Measurements from ENCODE around the gene EHD4.

Gene EHD4

DNA sequence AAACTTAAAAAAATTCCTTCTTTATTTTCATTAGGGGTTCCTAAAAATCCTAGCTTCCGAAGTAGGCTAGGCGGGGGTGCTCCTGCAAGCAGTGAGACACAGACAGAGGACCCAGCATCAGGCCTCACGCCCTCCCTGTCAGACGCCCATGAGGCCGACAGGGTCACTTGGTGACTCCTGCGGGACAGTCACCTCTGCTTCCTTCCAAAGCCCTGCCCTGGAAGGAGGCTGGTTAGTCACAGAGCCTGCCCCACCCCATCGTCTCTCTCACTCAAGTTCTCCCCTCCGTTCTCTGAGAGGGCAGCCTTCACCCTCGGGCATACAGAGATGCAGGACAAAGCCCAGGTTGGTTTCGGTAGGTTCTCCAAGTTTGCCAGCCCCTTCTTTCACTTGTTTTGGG lies 38.6 kb downstream of the EHD4 start:
- no peak for DNase-seq

DNA sequence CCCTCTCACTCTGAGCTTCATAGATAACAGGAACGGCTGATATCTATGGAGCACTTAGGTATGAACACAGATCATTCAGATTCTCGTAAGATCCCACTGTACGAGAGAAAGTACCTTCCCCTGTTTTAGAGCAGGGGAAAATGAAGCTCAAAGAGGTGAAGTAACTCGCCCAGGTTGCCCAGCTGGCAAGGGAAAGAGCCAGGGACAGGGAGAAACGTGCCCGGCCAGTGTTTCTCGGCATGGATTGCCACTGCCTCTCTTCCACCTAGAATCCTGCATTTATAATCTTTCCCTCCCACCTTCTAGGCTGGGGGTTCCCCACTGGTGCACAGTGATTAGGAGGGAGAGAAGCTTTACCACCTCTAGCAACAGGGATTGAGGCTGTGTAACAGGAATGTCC lies 39.0 kb downstream of the EHD4 start:
- DNase-seq: no peak

DNA sequence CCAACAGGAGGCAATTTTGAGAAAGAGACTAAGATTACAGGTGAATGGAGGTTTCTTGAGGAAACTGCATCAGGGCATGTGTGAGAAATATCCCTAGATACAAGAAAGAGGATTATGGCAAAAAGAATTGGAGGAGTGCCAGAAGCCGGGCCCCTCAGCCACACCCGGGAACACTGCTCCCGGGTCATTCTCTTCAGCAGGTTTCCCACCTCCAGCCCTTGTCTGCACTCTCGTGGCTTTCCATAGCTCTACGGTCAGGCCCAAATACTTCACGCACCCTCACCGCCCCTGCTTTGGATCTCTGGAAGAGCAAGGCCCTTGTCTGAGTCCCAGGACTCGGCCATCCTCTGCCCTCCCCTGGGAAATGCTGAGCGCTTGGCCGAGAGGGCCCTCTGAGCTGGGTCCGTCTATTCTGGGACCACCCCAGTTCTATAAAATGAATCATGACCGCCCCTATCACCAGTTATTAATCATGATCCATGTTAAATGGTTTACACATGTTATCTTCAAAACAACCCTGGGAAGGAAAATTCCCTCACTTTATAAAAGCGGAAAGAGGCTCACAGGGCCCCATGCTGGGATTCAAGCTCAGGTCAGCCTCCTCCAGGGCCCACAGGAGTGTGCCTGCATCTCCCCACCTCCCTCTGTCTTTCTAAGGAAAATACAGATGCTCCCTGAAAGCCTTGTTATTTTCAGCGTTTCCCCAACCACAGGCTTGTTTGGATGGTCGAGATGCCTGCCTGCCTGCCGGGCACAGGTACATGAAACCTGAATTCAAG lies 39.7 kb downstream of the EHD4 start:
- no peak for DNase-seq

GRCh38 chr15:41932101-41932500 lies 40.3 kb downstream of the EHD4 start:
- no peak for DNase-seq

DNA sequence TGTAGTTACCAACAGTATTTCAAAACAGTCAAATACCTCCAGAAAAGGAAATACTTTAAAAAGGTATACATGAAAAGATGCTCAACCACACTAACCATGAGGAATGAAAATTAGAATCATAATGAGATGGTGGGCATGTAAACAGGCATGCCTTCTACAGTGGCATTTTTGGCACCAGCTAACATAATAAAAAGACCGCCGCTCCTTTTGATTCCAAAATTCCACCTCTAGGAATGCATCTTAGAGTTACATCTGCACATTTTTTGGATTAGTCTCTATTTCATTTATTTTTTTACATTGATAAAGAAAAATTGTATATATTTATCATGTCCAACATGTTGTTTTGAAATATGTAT lies 41.5 kb downstream of the EHD4 start:
- DNase-seq: no peak

GRCh38 chr15:41930221-41930866 lies 42.0 kb downstream of the EHD4 start:
- peak; percentile 22 for DNase-seq

DNA sequence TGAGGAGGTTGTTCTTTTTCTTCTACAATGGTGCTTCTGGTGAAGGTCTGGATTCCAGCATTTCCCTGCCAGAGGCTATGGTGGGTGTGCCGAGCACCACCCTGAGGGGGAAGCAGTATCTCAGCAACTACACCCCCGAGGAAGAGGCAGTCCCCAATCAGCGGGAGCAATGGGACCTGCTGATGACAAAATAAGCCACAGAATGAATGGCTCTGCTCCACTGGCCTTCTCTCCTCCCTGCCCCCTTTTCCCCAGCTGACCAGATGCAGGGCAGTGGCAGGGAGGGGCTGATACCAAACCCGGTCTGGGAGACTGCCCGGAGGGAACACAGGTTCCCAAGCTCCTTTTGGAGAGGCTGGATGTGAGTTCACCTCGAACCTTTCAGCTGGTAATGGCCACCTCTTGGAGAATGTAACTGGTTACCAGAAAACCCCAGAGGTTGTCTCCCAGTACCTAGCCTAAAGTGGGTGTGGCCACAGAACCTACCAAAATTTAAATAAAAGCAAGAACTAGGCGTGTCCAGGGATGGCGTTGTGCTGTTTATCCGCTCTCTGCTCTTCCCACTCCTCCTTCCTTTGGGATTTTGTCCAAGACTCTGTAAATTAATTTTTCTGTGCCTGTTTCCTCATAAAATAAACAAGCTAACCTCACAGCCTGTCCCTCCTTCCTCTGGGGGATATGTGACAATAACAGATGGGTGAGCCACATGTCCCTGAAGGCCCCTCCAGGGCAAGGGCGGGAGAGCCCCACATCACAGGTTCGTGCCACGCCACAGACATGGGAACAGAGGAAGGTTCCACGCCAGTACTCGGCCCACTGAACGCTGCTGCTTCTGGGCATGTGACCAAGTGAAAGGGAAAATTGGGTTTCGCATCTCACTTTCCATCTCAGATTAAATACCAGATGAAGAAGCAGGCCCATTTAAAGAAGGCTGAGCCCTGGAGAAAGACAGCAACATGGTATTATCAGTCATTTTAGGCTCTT lies 43.4 kb downstream of the EHD4 start:
- DNase-seq: no peak

DNA sequence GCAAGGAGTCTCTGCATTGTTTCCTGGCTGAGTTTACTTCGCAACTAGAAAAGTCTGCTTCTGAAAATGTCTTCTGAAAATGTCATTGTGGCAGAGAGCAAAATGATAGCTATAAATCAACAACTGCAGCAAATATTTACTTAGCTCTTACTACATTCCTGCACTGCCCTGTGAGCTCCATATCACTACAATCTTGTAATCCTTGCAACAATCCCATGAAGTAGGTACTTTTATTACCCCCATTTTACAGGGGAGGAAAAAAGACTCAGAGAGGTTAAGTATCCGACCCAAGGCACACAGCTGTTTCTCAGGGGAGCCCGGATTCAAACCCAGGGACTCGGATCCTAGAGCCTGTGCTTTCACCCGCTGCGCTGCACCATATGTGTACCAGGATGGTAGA lies 44.3 kb downstream of the EHD4 start:
- DNase-seq: no peak

DNA sequence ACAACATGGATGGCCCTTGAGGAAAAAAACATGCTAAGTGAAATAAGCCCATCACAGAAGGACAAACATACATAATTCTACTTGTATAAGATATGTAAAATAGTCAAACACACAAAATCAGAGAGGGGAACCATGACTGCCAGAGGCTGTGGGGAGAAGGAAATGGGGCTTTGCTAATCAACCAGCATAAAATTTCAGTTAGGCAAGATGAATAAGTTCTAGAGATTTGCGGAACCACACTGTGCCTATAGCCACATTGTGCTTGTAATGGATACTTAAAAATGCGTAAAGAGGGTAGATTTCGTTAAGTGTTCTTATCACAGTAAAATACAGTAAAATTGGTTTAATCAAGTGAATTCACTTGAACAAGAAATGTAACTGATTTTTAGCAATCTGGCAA lies 44.8 kb downstream of the EHD4 start:
- DNase-seq: no peak

DNA sequence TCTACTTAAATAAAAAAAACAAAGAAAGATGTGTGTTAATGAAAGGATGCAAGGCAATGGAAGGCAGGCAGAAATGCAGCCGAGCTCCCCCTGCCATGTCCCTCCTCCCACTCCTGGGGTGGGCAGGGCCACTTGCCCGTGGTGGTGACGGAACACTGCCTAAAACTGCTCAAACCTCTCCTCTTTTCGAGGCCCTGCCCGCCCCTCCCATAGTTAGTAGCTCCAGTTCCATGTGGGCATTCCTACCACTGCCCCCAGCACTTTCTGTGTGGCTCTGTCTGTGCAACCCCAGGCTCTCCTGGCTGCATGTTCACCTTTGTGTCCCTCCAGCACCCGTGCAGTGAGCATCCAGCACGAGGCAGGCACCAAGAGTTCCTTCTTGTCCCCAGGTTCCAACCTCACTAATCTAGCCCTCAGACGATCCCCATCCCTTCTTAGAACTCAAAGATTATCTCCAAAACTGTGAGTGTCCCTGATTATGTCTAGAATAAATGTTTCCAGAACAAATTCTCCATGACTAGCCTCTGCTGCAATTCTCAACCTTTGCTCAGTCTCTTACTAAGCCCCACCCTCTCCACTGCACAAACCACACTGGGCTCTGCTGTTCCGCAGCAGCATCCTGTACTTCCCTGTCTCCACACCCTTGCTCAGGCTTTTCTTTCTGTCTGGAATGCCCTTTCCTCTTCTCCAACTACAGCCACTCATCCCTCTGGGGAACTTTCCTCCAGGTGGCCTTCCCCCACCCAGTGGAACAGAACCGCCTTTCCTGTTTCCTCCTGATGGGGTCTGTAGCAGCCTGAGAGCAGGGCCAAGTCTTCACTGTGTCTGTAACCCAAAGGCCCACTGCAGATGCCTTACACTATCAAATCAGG lies 45.9 kb downstream of the EHD4 start:
- DNase-seq: no peak

- no peak for DNase-seq
Measured at GRCh38 chr15:41925086-41925608, 47.2 kb downstream of the EHD4 start.

- DNase-seq: no peak
Measured at GRCh38 chr15:41923401-41923997, 48.9 kb downstream of the EHD4 start.

DNA sequence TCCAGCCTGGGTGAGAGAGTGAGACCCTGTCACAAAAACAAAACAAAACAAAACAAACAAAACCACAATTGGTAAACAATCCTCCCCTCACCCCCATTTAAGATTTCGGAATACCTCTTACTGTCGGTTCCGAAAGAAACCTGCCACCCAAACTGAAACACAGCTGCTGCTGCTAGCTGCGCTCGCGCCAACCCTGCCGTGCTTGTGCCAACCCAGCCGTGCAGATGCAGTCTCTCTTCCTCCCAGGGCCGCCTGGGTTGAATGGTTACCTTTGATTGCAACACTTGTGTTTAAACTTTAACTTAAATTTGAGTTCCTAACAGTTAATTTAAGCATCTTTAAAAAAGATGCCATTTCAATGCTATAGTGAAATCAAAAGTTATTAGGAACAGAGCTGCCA lies 50.0 kb downstream of the EHD4 start:
- DNase-seq: no peak

DNA sequence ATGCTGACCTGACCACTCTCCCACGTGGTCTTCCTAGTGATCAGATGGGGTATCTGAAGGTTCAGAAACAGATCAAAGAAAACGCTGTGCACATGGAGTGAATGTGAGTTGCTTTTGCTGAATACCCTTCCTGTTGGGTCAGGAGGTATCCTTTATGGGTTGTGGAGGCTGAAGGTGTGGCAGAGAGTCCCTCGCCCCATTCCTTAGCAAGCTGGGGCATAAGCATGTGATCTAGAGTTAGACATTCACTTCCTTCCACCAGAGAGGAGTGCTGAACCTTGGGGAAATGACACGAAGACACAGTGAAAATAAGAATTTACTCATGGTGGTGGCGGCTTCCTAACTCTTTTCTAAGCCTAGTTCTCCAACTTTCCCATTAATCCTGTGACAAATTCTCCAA lies 50.7 kb downstream of the EHD4 start:
- DNase-seq: no peak

GRCh38 chr15:41921167-41921566 lies 51.2 kb downstream of the EHD4 start:
- DNase-seq: no peak

DNA sequence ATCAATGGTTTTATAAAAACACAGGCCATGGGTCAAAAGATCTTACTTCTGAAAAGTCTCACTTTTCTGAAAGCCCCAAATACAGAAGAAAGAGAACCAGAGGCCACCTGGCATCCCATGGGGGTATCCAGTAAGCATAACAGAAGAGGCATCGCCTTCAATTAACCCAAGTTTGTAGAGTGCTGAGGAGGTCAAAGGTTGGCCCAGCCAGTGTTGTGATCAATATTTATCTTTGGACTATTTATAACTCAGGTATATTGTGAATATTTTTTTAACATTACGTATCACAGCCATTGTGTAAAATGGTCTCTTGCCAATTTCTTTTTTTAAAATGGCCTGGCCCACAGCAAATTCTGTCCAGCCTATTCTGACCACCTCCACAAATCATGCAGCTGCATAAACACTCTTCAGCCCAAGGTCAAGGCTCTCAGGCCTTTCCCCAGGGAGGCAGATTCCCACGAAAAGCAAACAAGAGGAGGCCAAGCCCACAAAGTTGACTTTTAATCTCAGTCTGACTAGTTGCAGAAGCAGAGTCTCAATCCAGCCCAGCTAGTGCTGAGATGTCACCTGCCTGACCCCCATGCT lies 52.3 kb downstream of the EHD4 start:
- DNase-seq: no peak

- DNase-seq: no peak
Measured at GRCh38 chr15:41919201-41919820, 53.0 kb downstream of the EHD4 start.

- DNase-seq: no peak
Measured at GRCh38 chr15:41918506-41919126, 53.7 kb downstream of the EHD4 start.

DNA sequence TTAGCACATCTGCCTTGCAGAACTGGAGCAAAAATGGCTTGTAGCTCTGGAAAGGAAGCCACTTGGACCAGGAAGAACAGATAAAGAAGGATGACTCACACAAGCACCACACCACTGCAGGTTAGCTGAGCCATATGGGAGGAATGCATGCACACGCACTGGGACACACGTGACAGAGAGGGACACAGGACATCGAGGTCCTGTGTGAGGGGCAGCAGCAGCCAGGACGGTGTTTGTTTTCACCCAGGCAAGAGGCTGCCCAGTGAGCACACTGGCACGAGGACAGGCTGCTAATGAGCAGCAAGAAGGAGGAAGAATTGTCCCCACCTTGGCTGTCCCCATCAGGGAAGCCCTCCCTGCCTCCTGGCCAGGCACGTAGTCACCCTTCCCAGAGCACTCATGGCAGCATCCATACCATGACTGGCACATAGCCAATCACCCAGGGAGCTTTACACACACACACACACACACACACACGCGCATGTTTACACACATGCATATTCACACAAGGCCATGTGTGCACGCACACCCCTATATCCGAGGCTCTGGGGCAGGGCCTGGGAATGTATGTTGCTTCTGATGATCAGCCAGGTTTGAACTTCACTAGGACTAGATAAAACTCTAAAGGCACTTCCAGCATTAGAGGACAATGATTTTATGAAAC lies 54.5 kb downstream of the EHD4 start:
- DNase-seq: peak; percentile 24

All from hematopoietic multipotent progenitor cell treated with erythropoietin and hydrocortisone succinate and interleukin-3 and kit ligand, for 6 days (in vitro differentiated cells).